ENCODE results near the gene CDKAL1.

DNA sequence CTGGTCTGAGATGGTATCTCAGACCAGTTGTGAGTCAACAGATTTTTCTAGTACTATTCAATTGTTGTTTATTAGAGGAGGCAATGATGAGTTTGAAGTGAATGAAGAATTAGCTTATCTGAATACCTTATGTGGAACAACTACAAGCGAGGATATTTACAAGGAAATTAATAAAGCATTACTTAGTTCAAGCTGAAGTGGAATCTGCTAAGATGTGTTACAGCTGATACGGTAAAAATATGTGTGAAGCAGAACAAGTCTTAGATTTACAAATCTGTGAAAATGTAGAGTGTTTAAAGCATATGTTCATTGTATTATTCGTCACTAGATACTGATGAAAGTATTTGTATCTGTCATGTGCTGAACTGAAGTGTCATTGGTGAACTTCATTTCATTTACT, 272.4 kb downstream of the CDKAL1 start:
- TF ChIP-seq GATA2 (IDR thresholded peaks at IDR 0.05; ENCODE audit: low read depth, low read length) (no peak), GATA3 (IDR thresholded peaks at IDR 0.05; ENCODE audit: low read depth, low read length) (no peak)

Data from SH-SY5Y (cell line).